B cell (primary cell): ENCODE results near the gene IL17REL.

Experiments
- EZH2 ChIP-seq: IDR thresholded peaks from 2 replicates; pipeline ENCODE4 v1.6.1; 2012; ENCODE audit warnings: borderline replicate concordance, low read depth, mild to moderate bottlenecking, moderate library complexity, low read length; ENCODE audit not compliant: insufficient read depth, poor library complexity, severe bottlenecking
- TF ChIP-seq, protein P1 (sequence below): fragments of 200-600 bp; IDR thresholded peaks from one replicate; pipeline ENCODE4 v1.8.0; 2022; ENCODE audit warnings: antibody characterized with exemption, mild to moderate bottlenecking

DNA sequence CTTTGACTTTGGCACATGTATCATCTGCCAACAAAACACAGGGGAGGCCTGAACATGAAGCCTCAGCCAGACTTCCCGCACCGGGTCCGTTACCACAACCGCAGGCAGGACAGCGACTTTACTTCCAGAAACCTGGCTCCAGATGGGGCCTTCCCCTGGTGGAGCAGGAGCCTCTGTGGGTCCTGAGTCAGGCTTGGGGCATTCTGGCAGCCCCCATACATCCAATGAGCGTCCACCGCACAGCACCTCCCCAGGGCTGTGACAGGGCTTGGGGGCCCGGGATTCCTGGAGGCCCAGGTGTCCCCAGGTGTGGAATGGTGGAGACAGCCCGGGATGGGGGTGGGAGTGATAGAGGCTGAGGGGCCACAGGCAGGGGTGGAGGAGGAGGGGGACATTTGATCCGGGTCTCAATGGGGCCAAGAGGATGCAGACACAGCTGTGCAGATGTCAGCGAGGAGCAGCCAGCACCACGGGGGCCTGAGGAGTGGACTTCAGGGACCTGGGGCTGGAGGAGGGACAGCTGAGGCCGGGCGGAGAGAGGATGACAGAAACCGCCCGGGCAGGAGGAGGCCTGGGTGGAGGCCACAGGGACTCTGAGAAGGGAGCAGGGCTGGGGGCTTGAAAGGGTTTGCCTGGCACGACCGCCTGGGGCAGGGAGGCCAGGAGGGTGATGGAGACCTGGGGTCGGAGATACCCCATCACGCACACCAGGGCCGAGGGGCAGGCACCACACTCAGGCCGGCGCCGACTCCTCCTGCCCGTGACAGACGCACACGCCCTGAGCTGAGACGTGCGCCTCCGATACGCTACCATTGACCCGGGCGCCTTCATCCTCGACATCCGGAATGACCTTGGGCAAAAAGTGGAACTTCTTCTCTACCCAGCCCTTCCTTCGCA is 37.0 kb upstream of the IL17REL start:
- TF ChIP-seq, protein P1, sequence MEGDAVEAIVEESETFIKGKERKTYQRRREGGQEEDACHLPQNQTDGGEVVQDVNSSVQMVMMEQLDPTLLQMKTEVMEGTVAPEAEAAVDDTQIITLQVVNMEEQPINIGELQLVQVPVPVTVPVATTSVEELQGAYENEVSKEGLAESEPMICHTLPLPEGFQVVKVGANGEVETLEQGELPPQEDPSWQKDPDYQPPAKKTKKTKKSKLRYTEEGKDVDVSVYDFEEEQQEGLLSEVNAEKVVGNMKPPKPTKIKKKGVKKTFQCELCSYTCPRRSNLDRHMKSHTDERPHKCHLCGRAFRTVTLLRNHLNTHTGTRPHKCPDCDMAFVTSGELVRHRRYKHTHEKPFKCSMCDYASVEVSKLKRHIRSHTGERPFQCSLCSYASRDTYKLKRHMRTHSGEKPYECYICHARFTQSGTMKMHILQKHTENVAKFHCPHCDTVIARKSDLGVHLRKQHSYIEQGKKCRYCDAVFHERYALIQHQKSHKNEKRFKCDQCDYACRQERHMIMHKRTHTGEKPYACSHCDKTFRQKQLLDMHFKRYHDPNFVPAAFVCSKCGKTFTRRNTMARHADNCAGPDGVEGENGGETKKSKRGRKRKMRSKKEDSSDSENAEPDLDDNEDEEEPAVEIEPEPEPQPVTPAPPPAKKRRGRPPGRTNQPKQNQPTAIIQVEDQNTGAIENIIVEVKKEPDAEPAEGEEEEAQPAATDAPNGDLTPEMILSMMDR = no peak
- no peak for TF ChIP-seq EZH2
